ENCODE data around the gene KMT2E. TPM values are rescaled to one million over a fixed set of nuclear protein-coding genes. Genes with fewer than 3 reads are reported as not detected.
A peak's percentile ranks its signal among the peaks of the same experiment; 100 is the strongest.

The KMT2E gene
- polyA plus RNA-seq, 1 experiment = 4.4 TPM

DNA sequence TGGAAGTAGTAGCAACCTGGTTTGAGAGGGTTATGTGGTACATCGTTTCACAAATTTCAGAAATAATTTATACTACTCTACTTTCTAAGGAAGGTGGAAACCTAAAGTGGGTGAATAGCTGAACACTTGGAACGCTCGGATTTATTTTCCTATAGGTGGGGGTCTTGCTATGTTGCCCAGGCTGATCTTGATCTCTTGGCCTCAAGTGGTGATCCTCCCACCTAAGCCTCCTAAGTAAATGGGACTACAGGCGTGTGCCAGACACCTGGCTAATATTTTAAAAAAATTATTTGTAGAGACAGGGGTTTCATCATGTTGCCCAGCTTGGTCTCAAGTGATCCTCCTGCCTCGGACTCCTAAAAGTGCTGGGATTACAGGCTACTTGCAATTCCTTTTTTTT lies 6.7 kb upstream of the KMT2E start:
- no peak for DNase-seq (ENCODE audit: low read depth)
- TF ChIP-seq, protein P1, sequence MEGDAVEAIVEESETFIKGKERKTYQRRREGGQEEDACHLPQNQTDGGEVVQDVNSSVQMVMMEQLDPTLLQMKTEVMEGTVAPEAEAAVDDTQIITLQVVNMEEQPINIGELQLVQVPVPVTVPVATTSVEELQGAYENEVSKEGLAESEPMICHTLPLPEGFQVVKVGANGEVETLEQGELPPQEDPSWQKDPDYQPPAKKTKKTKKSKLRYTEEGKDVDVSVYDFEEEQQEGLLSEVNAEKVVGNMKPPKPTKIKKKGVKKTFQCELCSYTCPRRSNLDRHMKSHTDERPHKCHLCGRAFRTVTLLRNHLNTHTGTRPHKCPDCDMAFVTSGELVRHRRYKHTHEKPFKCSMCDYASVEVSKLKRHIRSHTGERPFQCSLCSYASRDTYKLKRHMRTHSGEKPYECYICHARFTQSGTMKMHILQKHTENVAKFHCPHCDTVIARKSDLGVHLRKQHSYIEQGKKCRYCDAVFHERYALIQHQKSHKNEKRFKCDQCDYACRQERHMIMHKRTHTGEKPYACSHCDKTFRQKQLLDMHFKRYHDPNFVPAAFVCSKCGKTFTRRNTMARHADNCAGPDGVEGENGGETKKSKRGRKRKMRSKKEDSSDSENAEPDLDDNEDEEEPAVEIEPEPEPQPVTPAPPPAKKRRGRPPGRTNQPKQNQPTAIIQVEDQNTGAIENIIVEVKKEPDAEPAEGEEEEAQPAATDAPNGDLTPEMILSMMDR (IDR thresholded peaks at IDR 0.05; ENCODE audit: insufficient read depth, low read depth, low read length) = no peak
- H3K4me3 ChIP-seq (ENCODE audit: low read depth, low read length) = no peak overlapping the region
- no peaks in the 10 kb centered on the region; the same call in 1 of the 2 replicates for H3K36me3 ChIP-seq (ENCODE audit: control insufficient read depth, insufficient read depth, low read length)
- H3K27me3 ChIP-seq (ENCODE audit: control insufficient read depth, insufficient read depth, low read length) = no peaks in the 10 kb centered on the region
- POLR2A ChIA-PET = no interaction called here
- CTCF ChIA-PET = interaction anchor here (1.1 to 1.7 kb wide), 5 partner anchors 11 to 85 kb away, joined by 3 to 4 read pairs (median 3); no protein-coding TSS in a partner anchor

DNA sequence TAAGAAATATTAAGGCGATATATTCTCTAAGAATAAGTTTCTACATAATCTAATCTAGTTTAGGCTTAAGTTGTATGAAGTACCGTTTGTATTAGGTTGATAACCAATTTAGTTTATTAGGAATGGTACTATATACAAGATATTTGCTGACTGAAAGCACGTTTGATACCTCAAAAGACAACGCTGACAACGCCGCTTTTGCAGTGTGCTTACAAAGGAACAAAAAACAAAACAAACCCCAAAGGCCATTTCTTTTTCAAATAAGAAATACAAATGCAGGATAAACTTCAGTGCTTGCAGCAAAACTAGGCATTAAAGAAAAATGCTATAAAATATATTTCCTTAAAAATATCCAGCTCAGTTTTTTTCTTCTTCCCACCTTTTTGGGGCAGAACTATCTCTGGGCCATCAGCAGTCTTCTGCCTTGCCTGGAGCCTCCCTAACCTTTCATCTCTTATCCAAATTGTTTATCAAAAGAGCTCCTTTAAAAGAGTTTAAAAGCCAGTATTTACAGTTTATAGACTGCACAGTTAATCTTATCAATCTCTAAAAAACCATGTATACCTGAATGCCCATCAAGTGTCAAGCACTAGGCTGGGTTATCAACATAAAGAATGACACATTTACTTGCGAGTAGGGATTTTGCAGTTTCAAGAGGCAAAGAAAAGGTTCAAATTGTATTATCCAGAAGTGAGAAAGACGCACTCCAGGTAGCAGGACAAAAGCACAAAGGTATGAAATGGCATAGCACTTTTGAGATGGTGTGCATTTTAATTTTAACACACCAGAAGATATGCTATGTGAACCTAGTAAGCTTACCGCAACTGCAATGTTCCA lies 4.1 kb upstream of the KMT2E start:
- Histone ChIP-seq H3K27me3 (ENCODE audit: control insufficient read depth, insufficient read depth, low read length) (no peaks in the 10 kb centered on the region), H3K36me3 (ENCODE audit: control insufficient read depth, insufficient read depth, low read length) (no peaks in the 10 kb centered on the region; the same call in 1 of the 2 replicates), H3K4me3 (ENCODE audit: low read depth, low read length) (peak overlapping the region; percentile 80)
- no peak for DNase-seq (ENCODE audit: low read depth)
- POLR2A ChIA-PET = interaction anchor here (0.5 to 0.9 kb wide), 2 partner anchors 26 to 445 kb away, joined by 3 read pairs; no protein-coding TSS in a partner anchor
- CTCF ChIA-PET = interaction anchor here (0.7 to 1.7 kb wide), 5 partner anchors 18 to 579 kb away, joined by 3 to 8 read pairs (median 3); no protein-coding TSS in a partner anchor
- TF ChIP-seq, protein P1 (IDR thresholded peaks at IDR 0.05; ENCODE audit: insufficient read depth, low read depth, low read length) = no peak

DNA sequence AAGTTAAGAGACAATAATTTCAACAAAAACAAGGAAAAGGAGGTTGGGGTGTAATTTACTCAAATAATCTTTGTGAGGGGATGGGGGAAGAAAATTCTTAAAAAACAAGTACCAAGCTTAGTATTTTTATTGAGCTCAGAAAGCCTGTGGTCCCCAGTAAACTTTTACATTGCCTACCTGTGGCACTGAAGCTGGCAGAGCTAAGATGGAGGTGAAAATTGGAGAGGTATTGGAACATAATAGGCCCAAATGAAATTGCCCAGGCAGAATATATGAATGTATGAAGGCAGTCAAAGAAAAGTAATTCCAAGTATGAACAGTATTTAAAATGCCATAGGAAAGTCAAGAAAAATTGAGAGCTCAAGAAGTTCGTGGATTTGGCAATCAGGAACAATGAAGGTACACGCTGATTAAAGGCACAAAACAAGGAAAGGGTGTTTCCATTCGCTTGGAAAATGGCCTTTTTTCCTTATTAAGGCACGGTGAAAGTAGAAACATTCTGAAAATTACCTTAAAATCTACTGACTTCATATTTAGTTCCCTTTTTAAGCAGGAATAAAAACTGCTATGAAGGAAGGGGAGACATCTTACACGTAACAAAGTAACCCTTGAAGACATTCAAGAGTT lies 3.4 kb upstream of the KMT2E start:
- TF ChIP-seq, protein P1 (IDR thresholded peaks at IDR 0.05; ENCODE audit: insufficient read depth, low read depth, low read length) = no peak
- ChIA-PET CTCF (interaction anchor here (0.9 to 1.7 kb wide), 4 partner anchors 18 to 579 kb away, joined by 3 to 8 read pairs (median 3); no protein-coding TSS in a partner anchor), POLR2A (interaction anchor here (0.8 to 0.9 kb wide), 2 partner anchors 27 to 73 kb away, joined by 3 to 27 read pairs; no protein-coding TSS in a partner anchor)
- Histone ChIP-seq H3K4me3 (ENCODE audit: low read depth, low read length) (peak overlapping the region; percentile 80), H3K27me3 (ENCODE audit: control insufficient read depth, insufficient read depth, low read length) (no peaks in the 10 kb centered on the region), H3K36me3 (ENCODE audit: control insufficient read depth, insufficient read depth, low read length) (no peaks in the 10 kb centered on the region; the same call in 1 of the 2 replicates)
- no peak for DNase-seq (ENCODE audit: low read depth)

DNA sequence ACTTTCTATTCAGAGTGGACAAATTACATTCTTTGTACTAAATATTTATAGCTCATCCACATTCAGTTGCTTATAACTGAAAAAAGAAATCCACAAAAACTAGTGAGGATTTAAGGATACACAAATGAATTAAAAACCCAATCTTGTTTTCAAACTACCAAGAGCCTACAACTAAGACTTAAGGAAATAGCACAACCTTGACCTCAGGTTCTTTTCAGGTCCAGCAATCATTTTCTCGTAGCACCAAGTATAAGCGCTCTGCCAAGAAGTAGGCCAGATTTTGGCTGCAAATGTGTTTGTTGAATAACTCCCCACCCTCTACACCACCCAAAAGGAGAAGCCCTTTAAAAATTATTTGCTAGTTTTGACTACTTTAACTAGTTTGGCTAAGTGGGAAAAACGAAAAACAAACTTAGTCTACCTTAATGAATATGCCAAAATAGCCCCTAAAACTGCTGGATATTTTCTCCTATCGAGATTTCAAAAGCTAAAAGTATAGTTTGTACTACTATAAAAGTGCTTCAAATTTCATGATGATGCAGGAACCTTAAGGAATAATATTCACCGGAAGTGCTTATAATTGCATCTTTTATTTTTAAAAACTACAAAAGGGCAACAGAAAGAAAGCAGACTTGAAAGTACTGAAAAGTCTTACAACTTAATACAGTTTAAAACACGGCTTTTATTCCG lies 2.7 kb upstream of the KMT2E start:
- ChIA-PET CTCF (interaction anchor here (0.5 to 1.6 kb wide), 4 partner anchors 9 to 119 kb away, joined by 3 to 4 read pairs (median 4); no protein-coding TSS in a partner anchor), POLR2A (interaction anchor here (0.8 to 0.9 kb wide), 2 partner anchors 28 to 72 kb away, joined by 3 to 27 read pairs; no protein-coding TSS in a partner anchor)
- Histone ChIP-seq H3K4me3 (ENCODE audit: low read depth, low read length) (peak overlapping the region; percentile 80), H3K36me3 (ENCODE audit: control insufficient read depth, insufficient read depth, low read length) (no peaks in the 10 kb centered on the region; the same call in 1 of the 2 replicates), H3K27me3 (ENCODE audit: control insufficient read depth, insufficient read depth, low read length) (no peaks in the 10 kb centered on the region)
- TF ChIP-seq, protein P1 (IDR thresholded peaks at IDR 0.05; ENCODE audit: insufficient read depth, low read depth, low read length) = no peak
- no peak for DNase-seq (ENCODE audit: low read depth)

Measured in BJ (cell line).